GM23248 (cell line): ENCODE data around the gene PLXNB1.

Experiments used
- EZH2 ChIP-seq: fragments of 200-600 bp; sonication (generic); IDR thresholded peaks from 2 replicates; pipeline ENCODE4 v1.6.1; 2018; ENCODE audit warnings: antibody characterized with exemption, mild to moderate bottlenecking; ENCODE audit not compliant: insufficient read depth, poor library complexity, severe bottlenecking
- EZH2phosphoT487 ChIP-seq: fragments of 200-600 bp; sonication (generic); IDR thresholded peaks from 2 replicates; pipeline ENCODE4 v1.6.1; 2018; ENCODE audit warnings: antibody characterized with exemption, moderate library complexity, mild to moderate bottlenecking, low read depth; ENCODE audit not compliant: insufficient read depth

DNA sequence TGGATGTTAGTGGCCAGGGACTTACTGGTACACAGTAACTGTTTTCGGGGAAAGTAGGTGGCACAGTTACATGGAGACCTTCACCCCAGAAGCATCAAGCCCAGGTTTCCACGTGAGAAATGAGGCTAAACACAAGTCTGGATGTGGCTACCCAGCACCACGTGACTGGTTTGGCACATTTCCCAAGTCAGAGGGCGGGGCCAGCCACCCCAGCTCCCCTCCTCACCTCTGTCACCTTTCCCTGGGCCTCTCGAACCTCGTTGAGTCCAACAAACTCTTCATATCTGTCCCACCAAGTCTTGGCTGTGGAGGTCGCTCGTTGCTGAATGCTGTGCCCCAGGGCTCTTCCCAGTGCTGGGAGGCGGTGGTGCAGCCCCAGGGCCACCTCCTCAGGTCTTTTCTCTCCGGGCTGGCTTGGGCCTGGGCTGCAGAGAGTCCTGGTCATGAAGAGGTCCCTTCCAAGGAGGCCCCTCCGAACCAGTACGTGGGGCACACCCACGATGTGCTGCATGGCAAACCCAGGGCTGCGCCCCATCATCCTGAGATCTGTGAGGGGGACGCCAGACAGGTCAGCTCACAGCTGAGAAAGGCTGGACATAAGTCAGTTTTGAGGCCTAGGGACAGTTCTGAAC, 4.8 kb upstream of the PLXNB1 start:
- TF ChIP-seq EZH2, result no peak
- TF ChIP-seq EZH2phosphoT487, result no peak
